Left lung (tissue), 10 donors: ENCODE results near the gene SMOC1. TPM values are rescaled to one million over a fixed set of nuclear protein-coding genes. Genes with fewer than 3 reads are reported as not detected.

Source experiments
- ATAC-seq: fragments of 200-7000 bp; cut with Tn5 transposase; one replicate; pipeline ENCODE4 v1.9.1; 2020; ENCODE audit warnings: moderate library complexity
- DNase-seq, 4 donors: peaks; one replicate each; pipeline ENCODE4 v3.0.0-alpha.2; 2013 to 2020
- H3K27ac ChIP-seq, 2 donors: fragments of 200-600 bp; sonication (generic) in 1 of 2; one replicate each; pipeline versions ENCODE4 v1.5.0 to v1.8.0; 2020 to 2021
- H3K27me3 ChIP-seq, 2 donors: fragments of 200-600 bp; sonication (generic) in 1 of 2; one replicate each; pipeline versions ENCODE4 v1.5.0 to v1.8.0; 2020 to 2021
- H3K36me3 ChIP-seq, 2 donors: fragments of 200-600 bp; sonication (generic) in 1 of 2; one replicate each; pipeline versions ENCODE4 v1.5.0 to v1.8.0; 2020 to 2021
- H3K4me1 ChIP-seq, 2 donors: fragments of 200-600 bp; one replicate each; pipeline ENCODE4 v1.8.0; 2021
- H3K4me3 ChIP-seq, 2 donors: fragments of 200-600 bp; sonication (generic) in 1 of 2; one replicate each; pipeline versions ENCODE4 v1.5.0 to v1.8.0; 2020 to 2021; ENCODE audit warnings: mild to moderate bottlenecking in 1 of 2
- H3K9me3 ChIP-seq, 2 donors: fragments of 200-600 bp; sonication (generic) in 1 of 2; one replicate each; pipeline versions ENCODE4 v1.5.0 to v1.8.0; 2020 to 2021
- intact Hi-C, 2 donors: fragments of 100-400 bp; cut with DNase I; formaldehyde crosslinking; loops; one replicate each; pipeline versions ENCODE4 v1.11.2 to v1.14.2; 2022
- polyA plus RNA-seq, 6 donors: library from polyadenylated mRNA; unstranded; fragments of 120-200 nt; gene quantifications; one replicate each; pipeline ENCODE4 v1.2.1, GENCODE V29; 2013; ENCODE audit not compliant: insufficient read length in 6 of 6
- total RNA-seq, 2 donors: library from RNA; stranded (reverse); fragmentation: NEBNext Ultra II Directional; extraction: Animal tissue kit (Norgen Biotek cat#: 25700); gene quantifications; one replicate each; pipeline ENCODE4 v1.2.1, GENCODE V29; 2021
- TF ChIP-seq, protein P1 (sequence below), 2 donors: fragments of 200-600 bp; sonication (generic) in 1 of 2; IDR thresholded peaks; one replicate each; pipeline versions ENCODE4 v1.5.0 to v1.8.0; 2021; ENCODE audit warnings: antibody characterized with exemption in 2 of 2
- donor health status: DM: no; HTN: yes; CAD: no.
- donor health status: DM: no; HTN: no; CAD: no.

Gene SMOC1
- total and polyA plus RNA-seq, 8 donors, result 0.20 to 2.3 (median 1.4) TPM

DNA sequence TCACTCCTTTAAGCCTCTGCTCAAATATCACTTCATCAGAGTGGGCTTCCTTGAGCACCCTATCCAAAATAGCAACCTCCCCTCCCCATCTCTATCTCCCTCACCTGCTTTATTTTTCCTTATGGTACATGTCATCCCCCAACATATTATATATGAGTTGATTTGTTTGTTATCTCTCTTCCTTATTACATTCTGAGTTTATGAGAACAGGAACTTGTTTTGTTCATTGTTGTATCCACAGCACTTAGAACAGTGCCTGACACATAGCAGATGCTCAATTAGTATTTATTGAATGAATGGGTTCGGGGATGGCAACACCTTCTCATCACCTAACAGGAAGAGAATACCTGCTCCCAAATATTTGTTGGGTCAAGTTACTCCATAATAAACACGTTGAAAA is 24.6 kb upstream of the SMOC1 start:
- Histone ChIP-seq H3K4me3 (no peak overlapping the region), H3K4me1 (no peaks in the 10 kb centered on the region), H3K36me3 (no peaks in the 10 kb centered on the region), H3K27me3 (peaks cover 0 to 12% of the 10 kb centered on the region in 2 donors), H3K27ac (no peak overlapping the region), H3K9me3 (no peaks in the 10 kb centered on the region)
- ATAC-seq, result no peak
- no peak for DNase-seq
- intact Hi-C loops, result no loop called here
- TF ChIP-seq, protein P1, sequence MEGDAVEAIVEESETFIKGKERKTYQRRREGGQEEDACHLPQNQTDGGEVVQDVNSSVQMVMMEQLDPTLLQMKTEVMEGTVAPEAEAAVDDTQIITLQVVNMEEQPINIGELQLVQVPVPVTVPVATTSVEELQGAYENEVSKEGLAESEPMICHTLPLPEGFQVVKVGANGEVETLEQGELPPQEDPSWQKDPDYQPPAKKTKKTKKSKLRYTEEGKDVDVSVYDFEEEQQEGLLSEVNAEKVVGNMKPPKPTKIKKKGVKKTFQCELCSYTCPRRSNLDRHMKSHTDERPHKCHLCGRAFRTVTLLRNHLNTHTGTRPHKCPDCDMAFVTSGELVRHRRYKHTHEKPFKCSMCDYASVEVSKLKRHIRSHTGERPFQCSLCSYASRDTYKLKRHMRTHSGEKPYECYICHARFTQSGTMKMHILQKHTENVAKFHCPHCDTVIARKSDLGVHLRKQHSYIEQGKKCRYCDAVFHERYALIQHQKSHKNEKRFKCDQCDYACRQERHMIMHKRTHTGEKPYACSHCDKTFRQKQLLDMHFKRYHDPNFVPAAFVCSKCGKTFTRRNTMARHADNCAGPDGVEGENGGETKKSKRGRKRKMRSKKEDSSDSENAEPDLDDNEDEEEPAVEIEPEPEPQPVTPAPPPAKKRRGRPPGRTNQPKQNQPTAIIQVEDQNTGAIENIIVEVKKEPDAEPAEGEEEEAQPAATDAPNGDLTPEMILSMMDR (IDR thresholded peaks at IDR 0.05), result no peak

DNA sequence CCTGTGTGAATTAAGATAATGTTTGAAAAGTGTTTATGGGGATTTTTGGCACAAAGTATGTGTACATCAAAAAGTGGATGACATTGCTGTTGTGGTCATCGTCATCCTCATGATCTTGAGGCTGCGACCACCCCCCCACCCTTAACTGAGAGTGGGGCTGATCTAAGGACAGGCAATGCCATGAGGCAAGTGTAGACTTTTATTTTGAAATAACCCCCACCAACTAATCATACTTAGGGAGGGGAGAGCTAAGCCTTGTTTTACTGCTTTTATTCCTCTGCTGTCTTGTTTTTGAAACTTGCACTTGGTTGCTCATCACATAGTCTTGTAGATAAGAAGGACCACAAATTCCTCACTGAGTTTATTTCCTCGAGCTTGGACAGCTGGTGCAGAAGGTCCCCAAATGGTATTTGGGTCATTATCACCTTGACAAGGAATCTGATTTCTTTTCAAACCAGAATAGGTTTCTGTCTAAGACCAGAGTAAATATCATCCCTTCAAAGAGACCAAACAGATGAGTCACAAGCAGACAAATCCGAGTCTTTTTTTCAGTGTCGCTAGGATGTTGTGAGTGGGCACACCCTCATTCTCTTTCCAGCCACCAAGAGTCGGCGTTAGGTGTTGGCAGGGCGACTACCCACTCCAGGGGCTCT is 23.9 kb upstream of the SMOC1 start:
- Histone ChIP-seq H3K27ac (no peak overlapping the region), H3K4me1 (no peaks in the 10 kb centered on the region), H3K4me3 (no peak overlapping the region), H3K36me3 (no peaks in the 10 kb centered on the region), H3K9me3 (no peaks in the 10 kb centered on the region), H3K27me3 (peaks cover 0 to 7% of the 10 kb centered on the region in 2 donors)
- ATAC-seq (no peak), DNase-seq (no peak)
- intact Hi-C loops, result no loop called here
- TF ChIP-seq, protein P1 (IDR thresholded peaks at IDR 0.05), result no peak

DNA sequence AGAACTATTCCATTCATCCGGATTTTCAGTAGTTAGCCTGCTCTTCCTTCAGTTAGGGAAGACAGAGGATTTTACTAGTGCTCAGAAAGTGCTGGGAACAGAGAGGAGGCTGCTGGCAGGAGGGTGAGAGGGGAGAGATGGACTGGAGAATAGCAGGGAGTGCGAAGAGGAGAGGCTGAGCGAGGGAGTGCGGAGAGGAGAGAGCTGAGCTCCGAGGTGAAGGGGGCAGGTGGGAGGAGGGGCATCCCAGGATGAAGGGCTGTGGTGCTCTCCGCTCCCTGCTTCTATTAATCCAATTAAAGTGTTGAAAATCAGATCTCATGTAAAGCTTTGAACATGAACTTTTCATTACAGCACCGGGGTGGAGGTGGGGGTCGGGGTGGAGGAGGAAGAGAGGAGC is 20.4 kb upstream of the SMOC1 start:
- Histone ChIP-seq H3K4me3 (no peak overlapping the region), H3K9me3 (no peaks in the 10 kb centered on the region), H3K27me3 (peaks cover 0 to 5% of the 10 kb centered on the region in 2 donors), H3K27ac (no peak overlapping the region), H3K4me1 (no peaks in the 10 kb centered on the region), H3K36me3 (no peaks in the 10 kb centered on the region)
- ATAC-seq (no peak), DNase-seq (no peak)
- intact Hi-C loops, result no loop called here
- TF ChIP-seq, protein P1 (IDR thresholded peaks at IDR 0.05), result no peak

DNA sequence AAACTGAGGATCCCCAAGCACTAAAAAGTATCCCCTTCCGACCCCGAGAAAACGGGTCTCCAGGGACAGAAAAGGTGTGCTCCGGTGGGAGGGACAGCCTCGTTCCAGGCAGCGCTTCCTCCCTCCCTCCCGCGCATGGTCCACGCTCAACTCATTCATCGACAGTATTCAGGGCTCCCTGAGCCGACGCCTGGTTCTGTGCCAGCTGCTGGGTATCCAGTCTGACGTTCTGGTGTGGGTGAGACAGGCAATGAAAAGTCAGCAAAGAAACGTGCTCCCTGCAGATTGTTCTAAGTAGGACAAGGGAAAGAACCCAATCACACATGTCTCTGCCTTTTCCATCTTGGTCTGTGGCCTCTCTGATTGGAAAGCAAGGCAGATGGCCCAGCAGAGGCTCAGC is 19.6 kb upstream of the SMOC1 start:
- no peaks in the 10 kb centered on the region for H3K36me3 ChIP-seq
- no peaks in the 10 kb centered on the region for H3K4me1 ChIP-seq
- peaks cover 0 to 5% of the 10 kb centered on the region in 2 donors for H3K27me3 ChIP-seq
- ATAC-seq (no peak), DNase-seq (no peak)
- TF ChIP-seq, protein P1 (IDR thresholded peaks at IDR 0.05), result no peak
- no peak overlapping the region for H3K27ac ChIP-seq
- intact Hi-C loops, result no loop called here
- H3K4me3 ChIP-seq, result no peak overlapping the region
- H3K9me3 ChIP-seq, result no peaks in the 10 kb centered on the region

DNA sequence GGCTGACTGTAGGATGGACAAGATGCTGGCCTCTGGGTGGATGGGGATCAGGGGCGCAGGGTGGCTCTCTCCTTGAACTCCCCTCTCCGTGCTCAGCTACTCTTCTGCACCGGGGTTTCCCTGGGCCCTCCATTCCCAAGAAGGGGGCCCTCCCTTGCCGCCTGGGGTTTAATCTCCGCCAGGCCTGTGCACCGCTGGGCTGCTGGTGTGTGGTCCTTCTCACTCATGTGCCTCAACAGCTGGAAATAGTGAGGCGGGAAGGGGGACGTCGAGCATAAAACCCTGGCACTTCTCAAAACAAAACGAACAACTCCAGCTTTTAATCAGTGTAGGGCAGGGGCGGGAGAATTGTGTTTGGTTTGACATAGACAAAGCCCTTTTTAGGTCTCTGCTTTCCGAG is 19.0 kb upstream of the SMOC1 start:
- no peak overlapping the region for H3K27ac ChIP-seq
- peaks cover 0 to 5% of the 10 kb centered on the region in 2 donors for H3K27me3 ChIP-seq
- H3K4me3 ChIP-seq, result no peak overlapping the region
- intact Hi-C loops, result no loop called here
- no peak for ATAC-seq
- H3K9me3 ChIP-seq, result no peaks in the 10 kb centered on the region
- no peaks in the 10 kb centered on the region for H3K36me3 ChIP-seq
- no peak for DNase-seq
- TF ChIP-seq, protein P1 (IDR thresholded peaks at IDR 0.05), result no peak
- H3K4me1 ChIP-seq, result no peaks in the 10 kb centered on the region
